ENCODE measurements around the gene IGBP1.

The IGBP1 gene

GRCh38 chrX:70166601-70167590 lies 33.6 kb downstream of the IGBP1 start:
- Histone ChIP-seq H3K79me2 (ENCODE audit: insufficient read depth, low read length) (no peaks in the 10 kb centered on the region), H3K9ac (ENCODE audit: low read length) (no peak overlapping the region), H3K27me3 (ENCODE audit: low read length) (no peaks in the 10 kb centered on the region), H3F3A (ENCODE audit: insufficient read depth) (no peaks in the 10 kb centered on the region), H3K9me2 (replicated peaks; ENCODE audit: insufficient read depth, low read length) (no peaks in the 10 kb centered on the region), H2AFZ (ENCODE audit: low read depth, low read length, severe bottlenecking) (no peak overlapping the region), H4K20me1 (ENCODE audit: low read depth, low read length) (no peaks in the 10 kb centered on the region), H3K36me3 (ENCODE audit: low read length) (no peaks in the 10 kb centered on the region), H3K9me3 (ENCODE audit: insufficient read depth, low read length) (no peaks in the 10 kb centered on the region), H3K4me3 (ENCODE audit: insufficient read depth, low read length, poor library complexity, severe bottlenecking) (no peak overlapping the region), H3K27ac (ENCODE audit: low read depth, low read length) (no peak overlapping the region), H3K4me2 (ENCODE audit: low read depth, low read length, poor library complexity, severe bottlenecking) (no peak overlapping the region)
- TF ChIP-seq CTCF (IDR thresholded peaks at IDR 0.05; ENCODE audit: insufficient read depth, low read length, poor library complexity, severe bottlenecking), result no peak
- no peak for TF ChIP-seq EZH2phosphoT487 (conservative IDR thresholded peaks at IDR 0.05; ENCODE audit: low read length)

- TF ChIP-seq CTCF (IDR thresholded peaks at IDR 0.05; ENCODE audit: insufficient read depth, low read length, poor library complexity, severe bottlenecking), result no peak
- TF ChIP-seq EZH2phosphoT487 (conservative IDR thresholded peaks at IDR 0.05; ENCODE audit: low read length), result no peak
- Histone ChIP-seq H3K9me3 (ENCODE audit: insufficient read depth, low read length) (no peaks in the 10 kb centered on the region), H3K36me3 (ENCODE audit: low read length) (no peaks in the 10 kb centered on the region), H3K9me2 (replicated peaks; ENCODE audit: insufficient read depth, low read length) (no peaks in the 10 kb centered on the region), H2AFZ (ENCODE audit: low read depth, low read length, severe bottlenecking) (no peak overlapping the region), H3K79me2 (ENCODE audit: insufficient read depth, low read length) (no peaks in the 10 kb centered on the region), H3K4me3 (ENCODE audit: insufficient read depth, low read length, poor library complexity, severe bottlenecking) (no peak overlapping the region), H3K27me3 (ENCODE audit: low read length) (no peaks in the 10 kb centered on the region), H3K27ac (ENCODE audit: low read depth, low read length) (no peak overlapping the region), H3K9ac (ENCODE audit: low read length) (no peak overlapping the region), H3K4me2 (ENCODE audit: low read depth, low read length, poor library complexity, severe bottlenecking) (no peak overlapping the region), H4K20me1 (ENCODE audit: low read depth, low read length) (no peaks in the 10 kb centered on the region), H3F3A (ENCODE audit: insufficient read depth) (no peaks in the 10 kb centered on the region)
Observed at GRCh38 chrX:70168238-70169188, 35.3 kb downstream of the IGBP1 start.

GRCh38 chrX:70169281-70169680 lies 36.0 kb downstream of the IGBP1 start:
- Histone ChIP-seq H2AFZ (ENCODE audit: low read depth, low read length, severe bottlenecking) (no peak overlapping the region), H3K9me2 (replicated peaks; ENCODE audit: insufficient read depth, low read length) (no peaks in the 10 kb centered on the region), H3K4me3 (ENCODE audit: insufficient read depth, low read length, poor library complexity, severe bottlenecking) (no peak overlapping the region), H3F3A (ENCODE audit: insufficient read depth) (no peaks in the 10 kb centered on the region), H3K79me2 (ENCODE audit: insufficient read depth, low read length) (no peaks in the 10 kb centered on the region), H3K9me3 (ENCODE audit: insufficient read depth, low read length) (no peaks in the 10 kb centered on the region), H3K27me3 (ENCODE audit: low read length) (no peaks in the 10 kb centered on the region), H3K27ac (ENCODE audit: low read depth, low read length) (no peak overlapping the region), H4K20me1 (ENCODE audit: low read depth, low read length) (no peaks in the 10 kb centered on the region), H3K9ac (ENCODE audit: low read length) (no peak overlapping the region), H3K36me3 (ENCODE audit: low read length) (no peaks in the 10 kb centered on the region), H3K4me2 (ENCODE audit: low read depth, low read length, poor library complexity, severe bottlenecking) (no peak overlapping the region)
- TF ChIP-seq EZH2phosphoT487 (conservative IDR thresholded peaks at IDR 0.05; ENCODE audit: low read length) (no peak), CTCF (IDR thresholded peaks at IDR 0.05; ENCODE audit: insufficient read depth, low read length, poor library complexity, severe bottlenecking) (no peak)
